SW480 (cell line): Measurements from ENCODE around the gene BICDL1.

Experiments
- DNase-seq: peaks from one replicate; pipeline ENCODE4 v3.0.0-alpha.2; 2016; ENCODE audit warnings: low spot score

BICDL1 gene

GRCh38 chr12:120079411-120080400 is 90.7 kb downstream of the BICDL1 start:
- peak; percentile 11 for DNase-seq

GRCh38 chr12:120081641-120082040 is 92.6 kb downstream of the BICDL1 start:
- no peak for DNase-seq

DNA sequence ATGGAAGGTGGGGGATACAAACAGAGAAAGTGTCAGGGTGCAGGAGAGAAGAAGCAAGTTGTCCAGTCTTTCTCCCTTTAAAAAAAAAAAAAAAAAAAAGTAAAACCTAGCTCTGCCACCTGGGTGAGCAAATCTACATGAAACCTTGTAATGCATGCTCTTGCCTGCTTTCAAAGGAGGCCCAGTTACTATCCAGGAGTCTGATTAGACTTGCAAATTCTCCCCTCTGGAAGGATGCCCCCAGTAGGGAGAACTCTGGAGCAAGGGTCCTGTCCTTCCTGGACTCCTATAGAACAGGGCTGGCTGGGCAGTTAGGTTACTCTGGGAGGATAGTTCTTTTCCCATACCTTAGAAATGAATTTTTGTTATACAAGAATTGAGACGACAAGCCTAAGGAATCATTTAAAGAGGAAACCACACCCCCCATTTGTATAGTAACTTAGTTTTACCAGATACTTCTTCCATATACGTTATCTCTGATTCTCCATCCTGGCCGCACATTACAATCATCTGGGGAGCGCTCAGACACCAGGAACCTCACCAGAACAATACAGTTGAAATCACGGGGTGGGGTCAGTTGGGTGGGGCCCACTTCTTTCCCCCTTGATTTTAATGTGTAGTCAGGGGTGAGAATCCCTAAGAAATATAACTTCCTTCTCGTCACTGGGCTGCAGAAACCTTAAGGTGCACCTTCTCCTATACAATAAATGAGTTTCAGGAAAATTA is 97.0 kb downstream of the BICDL1 start:
- DNase-seq, result no peak

DNA sequence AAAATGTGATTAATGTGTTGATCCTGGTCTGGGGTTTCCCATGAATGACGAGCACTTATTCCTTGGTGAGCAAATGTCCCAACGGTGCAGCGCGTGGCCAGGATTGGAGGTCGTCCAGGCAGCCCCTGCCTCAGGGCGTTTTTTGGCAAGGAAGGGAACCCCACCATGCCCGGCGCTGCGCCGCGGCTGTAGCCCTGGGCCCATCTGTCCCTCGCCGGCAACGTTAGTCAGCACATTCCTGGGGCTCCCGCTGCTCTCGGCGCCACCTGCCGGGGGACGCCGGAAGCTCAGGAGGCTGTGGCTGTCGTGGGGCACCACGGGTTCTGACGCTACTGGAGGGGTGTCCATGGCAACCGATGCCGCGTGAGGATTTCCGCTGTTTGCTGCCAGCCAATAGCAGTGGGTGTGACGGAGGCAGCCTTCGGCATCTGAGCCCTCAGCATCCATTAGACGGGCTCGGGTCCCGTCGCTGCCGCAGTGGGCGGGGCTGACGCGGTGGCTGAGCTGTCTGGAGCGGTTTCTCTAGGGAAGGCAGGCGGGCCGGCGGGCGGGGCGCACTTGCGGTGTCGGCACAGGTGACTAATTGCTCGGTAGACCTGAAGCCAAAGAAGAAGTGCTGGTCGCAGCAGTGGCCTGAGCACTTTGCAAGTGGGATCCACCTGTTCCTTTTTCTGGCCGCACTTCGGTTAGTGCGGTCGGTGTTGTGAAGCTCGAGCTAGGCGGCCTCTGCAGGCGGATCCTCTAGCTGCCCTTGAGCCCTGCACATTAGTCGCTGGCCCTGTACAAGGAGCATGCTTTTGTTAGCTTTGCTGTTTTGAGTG is 98.0 kb downstream of the BICDL1 start:
- DNase-seq, result peak; percentile 98

- no peak for DNase-seq
These were observed 100.1 kb downstream of the BICDL1 start for GRCh38 chr12:120089105-120089504.

GRCh38 chr12:120089796-120090195 is 100.8 kb downstream of the BICDL1 start:
- DNase-seq, result no peak

DNA sequence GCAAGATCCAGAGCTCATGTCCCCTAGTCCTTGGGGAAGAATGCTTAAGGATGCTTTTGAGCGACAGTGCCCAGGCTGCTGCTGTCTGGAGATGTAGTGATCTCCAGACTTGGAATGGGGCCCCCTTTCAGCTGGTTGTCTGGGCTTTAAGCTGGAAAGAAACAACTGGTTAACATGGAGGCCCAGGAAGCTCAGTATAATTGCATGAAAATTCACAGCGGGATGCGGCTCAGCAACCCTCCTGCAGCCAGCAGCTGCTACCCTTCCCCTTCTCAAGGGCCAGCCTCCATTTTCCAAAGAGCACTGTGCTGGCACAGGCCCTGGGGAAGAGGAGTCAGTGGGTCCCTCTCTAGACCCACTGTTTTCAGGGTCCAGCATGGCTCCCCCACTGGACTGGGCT is 101.2 kb downstream of the BICDL1 start:
- DNase-seq, result no peak

GRCh38 chr12:120090626-120091295 is 101.7 kb downstream of the BICDL1 start:
- no peak for DNase-seq

DNA sequence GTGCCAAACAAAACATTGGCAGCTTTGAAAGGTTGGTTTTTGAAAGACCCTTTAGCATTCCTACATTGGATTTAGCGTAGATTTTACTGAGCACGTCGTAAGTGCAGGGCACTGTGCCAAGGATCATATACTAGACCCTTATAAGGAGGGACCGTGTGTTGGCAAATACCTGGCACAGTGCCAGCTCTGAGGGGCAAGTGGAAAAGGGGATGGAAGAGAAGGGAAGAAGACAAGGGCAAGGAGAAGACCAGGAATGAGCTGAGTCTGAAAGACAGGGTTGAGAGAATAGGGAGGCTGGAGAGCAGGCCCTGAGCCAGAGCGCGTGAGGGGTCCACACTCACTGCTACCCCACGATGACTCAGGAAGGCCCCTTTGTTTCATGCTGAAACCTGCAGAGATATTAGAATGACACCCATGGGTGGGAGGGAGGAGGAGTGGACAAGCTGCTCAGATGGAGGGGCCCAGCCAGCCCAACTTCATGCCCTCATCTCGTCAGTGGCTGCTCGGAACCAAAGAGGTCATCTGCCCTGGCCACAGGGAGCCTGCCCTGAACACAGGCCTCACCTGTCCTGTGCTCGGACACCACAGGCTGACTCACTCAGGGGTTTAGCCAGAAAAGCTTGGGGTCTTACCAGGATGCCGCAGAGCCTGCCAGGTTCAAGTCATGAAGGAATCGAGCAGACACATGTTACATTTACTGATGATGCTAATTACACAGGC is 102.5 kb downstream of the BICDL1 start:
- DNase-seq, result no peak

DNA sequence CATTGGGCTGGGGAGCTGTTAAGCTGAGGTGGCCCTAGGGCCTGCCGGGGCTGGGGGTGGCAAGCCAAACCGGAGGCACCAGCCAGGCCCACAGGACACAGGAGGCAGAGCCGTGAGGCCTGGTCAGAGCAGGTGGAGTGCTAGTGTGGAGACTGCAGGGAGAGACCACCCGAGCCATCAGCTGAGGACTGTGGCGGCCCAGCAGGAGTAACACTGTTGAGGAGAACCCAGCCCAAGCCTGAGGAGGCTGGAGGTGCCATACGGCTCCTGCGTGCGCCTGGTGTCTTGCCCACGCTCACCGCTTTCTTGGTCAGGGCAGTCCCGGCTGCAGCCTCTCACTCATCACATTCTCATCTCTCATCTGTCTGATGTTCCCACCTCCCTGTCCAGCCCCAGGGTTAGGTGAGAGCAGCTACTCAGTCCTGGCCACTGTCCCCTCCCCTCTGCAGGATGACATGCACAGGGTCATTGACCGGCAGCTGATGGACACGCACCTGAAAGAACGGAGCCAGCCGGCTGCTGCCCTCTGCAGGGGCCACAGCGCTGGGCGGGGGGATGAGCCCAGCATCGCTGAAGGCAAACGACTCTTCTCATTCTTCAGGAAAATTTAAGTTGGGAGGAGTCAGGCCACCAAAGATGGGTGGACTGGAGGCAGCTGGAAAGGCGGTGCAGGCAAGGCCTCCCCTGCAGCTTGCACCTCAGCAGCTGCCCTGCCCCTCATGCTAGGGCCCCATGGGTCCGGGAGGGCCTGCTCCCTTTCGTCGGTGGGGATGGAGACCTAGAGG is 103.7 kb downstream of the BICDL1 start:
- no peak for DNase-seq

DNA sequence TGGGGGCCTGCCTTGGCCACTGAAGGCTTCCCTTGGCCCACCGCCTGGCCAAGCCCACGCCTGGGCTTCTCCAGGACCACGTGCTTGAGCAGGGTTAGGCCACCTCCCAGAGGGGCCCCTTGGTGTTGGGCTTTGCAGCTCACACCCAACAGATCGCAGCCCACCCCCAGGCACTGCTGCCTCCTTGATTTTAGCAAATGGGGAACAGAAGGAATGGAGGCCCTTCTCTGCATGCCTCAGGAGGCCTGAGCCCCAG is 104.2 kb downstream of the BICDL1 start:
- DNase-seq, result no peak

- DNase-seq, result no peak
These were observed 104.7 kb downstream of the BICDL1 start for GRCh38 chr12:120093592-120094355.

DNA sequence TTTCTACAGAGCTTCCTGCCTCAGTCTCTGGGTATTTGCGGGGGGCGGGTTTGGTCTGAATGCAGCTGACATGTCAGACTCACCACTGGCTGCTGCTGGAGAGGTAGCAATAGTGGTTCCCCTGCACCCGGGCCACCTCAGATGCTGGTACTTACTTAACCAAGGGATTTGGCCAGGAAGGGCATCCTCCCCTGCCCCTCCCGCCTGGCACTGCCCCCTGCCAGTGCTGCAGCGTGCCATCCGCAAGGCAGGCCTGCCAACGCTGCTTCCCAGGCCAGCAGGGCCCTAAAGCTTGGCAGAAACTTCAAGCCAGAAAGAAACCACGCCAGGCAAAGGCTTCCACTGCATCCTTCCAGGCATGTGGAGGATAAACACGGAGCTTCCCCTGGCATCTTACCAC is 105.4 kb downstream of the BICDL1 start:
- no peak for DNase-seq

DNA sequence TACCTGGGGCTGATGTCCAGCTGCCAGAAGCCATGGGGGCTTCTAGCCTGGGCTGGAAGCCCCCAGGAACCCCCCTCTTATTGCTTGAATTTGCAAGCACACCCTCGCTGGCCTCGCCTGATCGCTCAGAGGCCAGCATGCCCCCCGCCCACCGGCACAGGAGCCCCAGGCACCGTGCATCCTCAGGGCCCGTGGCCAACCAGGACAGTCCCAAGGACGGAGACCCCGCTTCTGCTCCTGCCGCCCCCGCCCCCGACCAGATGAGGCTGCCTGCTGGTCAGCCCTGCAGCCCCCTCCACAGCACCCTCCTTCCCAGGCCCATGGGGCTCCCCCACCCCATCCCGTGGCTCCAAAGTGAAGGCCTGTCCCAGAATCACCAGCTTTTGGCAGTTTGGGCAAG is 106.3 kb downstream of the BICDL1 start:
- DNase-seq, result no peak

DNA sequence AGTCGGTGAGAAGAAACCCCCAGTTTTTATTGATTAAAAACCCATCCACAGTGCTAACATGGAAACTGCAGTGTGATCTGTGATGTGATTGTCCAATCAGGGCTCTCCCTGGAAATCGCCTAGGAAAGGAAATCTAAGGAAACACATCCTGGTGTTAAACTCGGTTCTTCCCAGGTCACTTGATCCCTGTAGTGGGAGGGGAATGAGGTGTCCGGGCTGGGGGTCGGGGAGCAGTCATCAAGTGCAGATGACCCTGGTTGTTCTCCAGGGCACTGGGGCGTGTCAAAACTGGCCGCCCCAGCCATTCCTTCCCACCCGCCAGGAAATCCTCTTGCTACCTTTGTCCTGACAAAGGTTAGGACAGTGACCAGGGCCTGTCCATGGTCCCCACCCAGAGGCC is 106.7 kb downstream of the BICDL1 start:
- DNase-seq, result no peak

DNA sequence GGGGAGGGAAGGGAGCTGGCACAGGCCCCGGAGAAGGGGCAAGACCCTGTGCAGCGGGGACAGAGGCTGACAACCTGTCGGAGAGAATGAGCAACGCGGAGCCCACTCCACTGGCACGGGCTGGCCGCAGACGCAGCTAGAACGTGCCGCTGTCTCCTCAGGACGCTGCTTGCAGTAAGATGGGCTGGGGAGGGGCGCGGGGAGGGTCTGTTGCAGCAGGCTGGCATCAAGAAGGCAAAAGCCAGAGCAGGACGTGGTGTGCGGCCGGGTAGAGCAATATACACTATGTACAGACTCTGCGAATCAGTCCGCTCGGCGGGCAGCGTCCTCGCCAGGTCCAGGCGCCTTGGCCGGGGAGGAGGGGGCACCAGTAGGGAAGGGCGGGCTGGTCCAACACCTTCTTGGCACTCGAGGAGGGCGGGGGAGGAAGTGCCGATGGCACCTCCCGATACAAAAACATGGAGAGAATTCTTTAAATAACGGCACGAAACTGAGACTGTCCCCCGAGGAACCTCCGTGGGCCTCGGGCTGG is 107.7 kb downstream of the BICDL1 start:
- no peak for DNase-seq

- DNase-seq, result no peak
These were observed 109.9 kb downstream of the BICDL1 start for GRCh38 chr12:120098756-120099470.

- no peak for DNase-seq
These were observed 110.7 kb downstream of the BICDL1 start for GRCh38 chr12:120099738-120100137.

DNA sequence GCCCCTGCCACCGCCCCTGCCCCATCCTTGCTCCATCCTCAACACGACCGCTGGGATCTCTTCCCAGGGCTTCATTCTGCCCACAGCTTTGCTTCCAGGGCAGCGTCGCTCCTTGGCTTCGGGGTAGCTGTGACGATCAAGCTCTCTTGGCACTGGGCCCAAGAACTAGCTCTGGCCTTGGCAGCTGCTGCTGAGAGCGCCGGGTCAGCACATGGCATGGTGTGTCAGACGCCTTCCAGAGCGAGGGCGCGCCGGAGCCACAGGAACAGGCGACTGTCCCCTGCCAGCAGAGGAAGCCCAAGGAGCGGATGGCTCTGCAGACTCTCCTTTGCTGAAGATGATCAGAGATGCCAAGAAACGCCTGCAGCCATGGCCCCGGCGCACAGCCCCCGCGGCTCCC is 111.6 kb downstream of the BICDL1 start:
- no peak for DNase-seq
